HG03280 (cell line): ENCODE measurements around the gene SYK.
"Not testable (repeated sequence)": the region's sequence is repeated elsewhere in the genome, so short reads cannot be mapped to it uniquely, and the experiment has no call there.

Experiments used
- ATAC-seq: cut with Tn5 transposase; IDR thresholded peaks from one replicate; pipeline ENCODE4 v1.9.1; 2021; ENCODE audit warnings: mild to moderate bottlenecking, moderate library complexity; ENCODE audit not compliant: unreplicated experiment

SYK gene

DNA sequence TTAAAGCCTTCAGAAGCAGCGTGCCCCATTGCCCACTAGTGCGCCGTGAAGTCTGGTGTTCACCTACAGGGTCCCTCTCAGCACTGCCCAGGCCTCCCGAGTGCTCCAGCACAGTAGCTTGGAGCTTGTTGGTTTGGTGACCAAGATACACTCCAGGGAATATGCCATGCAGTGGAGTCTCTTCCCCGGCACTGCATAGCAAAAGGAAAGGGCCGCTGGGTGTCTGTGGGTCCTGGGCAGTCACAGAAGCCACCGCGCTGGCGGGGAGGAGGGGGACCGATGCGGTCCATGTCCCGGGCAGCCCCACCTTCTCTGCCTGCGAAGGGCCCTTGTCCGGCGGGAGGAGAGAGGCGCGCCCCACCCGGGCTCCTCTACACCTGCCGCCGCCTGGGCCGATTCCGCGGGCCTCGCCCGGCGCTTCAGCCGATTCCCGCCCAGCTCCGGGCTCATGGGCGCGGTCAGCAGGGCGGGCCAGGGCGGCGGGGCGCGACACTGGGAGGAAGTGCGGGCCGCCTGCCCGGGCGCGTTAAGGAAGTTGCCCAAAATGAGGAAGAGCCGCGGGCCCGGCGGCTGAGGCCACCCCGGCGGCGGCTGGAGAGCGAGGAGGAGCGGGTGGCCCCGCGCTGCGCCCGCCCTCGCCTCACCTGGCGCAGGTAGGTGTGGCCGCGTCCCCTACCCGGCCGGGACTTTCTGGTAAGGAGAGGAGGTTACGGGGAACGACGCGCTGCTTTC is at the start of gene SYK:
Gene SYK (plus strand): TSS at position 579 of the 732 bp plus-strand sequence. CDS start 42,080 bp downstream, outside the sequence.
- peak; percentile 38 for ATAC-seq

DNA sequence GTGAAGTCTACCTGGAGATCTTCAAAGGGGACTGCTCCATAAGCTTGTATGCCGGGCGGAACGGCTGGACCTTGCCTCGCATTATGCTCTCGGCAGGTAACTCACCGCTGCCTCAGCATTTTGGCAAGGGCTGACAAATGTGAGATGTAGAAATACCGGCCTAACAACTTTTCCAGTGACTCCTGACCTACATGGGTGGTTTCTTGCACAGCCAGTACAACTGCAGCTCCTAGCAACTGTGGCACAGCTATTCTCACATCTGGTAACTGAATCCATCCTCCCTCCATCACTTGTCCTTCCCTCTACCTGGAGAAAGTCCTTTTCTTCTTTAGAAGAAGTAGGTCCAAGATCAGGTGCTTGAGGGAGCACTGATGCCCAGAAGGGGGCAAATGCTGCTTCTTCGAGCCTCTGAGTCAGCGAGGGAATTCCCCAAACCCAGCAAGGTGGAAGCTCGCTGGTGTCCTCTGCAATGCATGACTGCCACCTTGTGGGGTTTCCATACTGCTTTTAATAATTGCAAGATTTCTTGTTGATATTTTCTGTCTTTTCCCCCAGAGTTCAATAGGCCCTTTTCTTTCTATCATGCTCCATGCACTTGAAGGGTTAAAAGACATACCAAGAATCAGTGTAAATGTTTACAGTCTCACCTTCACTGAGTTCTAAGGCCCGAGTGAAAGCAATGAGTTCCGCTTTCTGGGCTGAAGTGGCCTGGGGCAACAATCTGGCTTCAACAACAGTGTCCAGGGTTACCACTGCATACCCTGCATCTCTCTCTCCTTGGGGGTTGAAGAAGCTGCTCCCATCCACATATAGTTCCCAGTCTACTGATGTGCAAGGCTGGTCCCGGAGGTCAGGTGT is 45.9 kb upstream of the SYK start:
- ATAC-seq: not testable (repeated sequence)

DNA sequence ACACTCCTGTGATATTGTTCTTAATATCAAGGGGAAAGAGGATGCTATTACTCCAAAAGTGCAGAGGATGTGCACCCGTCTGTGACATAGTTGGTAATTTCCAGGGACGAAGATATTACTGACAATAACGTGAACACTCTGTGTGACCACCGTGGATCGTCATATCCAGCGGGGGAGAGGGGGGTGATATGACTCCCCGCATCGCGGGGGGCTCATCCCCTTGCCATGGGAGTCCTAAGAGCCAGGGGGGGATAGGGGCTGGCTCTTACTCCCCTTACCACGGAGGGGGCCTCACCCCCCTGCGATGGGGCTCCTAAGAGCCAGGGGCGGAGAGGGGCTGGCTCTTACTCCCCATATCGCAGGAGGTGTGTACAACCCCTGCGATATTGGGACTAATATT is 41.0 kb upstream of the SYK start:
- ATAC-seq: not testable (repeated sequence)

DNA sequence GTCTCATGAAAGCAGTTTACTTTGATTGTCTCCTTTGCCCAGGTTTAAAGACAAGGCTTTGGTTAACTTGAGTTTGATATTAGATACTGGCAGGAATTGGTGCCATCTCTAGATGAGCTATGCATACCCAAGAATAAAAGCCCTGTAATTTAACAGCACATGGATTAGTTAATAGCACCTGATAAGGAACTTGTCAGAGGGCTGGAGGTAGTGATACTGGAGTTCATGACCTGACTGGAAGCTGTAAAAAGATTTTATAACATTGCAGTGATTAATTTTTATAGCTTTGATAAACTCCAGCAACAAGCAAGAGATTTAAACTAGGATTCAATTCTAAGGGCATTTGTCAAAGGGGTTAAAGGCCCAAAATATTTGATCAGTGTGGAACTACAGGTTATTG is 34.9 kb upstream of the SYK start:
- ATAC-seq: no peak

DNA sequence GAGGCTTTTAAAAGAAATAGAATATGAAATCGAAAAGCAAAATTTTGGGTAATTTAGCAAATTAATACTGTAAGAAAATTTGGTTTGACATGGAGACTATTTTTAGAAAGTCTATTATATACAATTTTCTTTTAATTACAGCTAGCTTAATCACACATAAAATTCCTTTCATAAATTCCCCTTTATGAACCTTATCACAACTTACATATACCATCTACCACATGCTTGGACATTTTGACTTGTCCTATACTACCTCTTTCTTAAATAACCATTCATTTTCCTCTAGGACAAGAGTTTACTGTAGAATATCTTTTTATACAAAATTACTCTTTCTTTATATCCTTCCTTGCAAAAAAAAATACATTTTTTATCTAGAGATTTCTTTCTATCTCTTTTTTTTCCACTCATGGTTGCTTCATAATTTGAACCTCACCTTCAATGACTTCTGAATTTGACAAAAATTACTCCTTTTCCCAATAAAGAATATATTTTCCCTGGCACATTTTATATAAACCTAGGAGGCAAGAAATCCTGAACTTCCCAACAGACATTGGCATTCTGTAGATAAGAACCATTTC is 34.0 kb upstream of the SYK start:
- no peak for ATAC-seq

DNA sequence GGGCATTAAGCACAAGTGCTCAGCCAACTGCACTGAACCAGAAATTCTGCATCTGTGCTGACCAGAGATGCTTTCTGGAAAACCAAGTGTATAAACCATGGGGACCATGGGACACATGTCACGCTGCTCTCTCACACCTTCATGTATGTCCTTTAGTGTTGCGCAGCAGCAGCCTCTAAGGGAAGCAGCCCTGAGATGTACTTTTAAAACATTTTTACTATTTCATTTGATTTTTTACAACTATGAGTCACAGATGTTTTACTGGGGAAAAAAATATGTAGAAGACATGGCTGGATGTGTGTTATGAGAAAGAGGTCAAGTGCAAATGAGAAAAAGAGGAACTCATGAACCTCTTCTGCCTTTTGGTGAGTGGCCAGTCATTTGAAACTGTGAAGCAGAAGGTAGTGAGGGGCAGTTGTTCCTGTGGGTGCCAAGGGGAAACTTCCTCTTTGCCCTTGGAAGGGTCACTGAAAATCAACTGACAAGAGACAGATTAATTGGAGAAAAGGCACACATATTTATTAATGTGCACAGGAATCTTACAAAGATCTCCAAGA is 31.4 kb upstream of the SYK start:
- ATAC-seq: no peak

DNA sequence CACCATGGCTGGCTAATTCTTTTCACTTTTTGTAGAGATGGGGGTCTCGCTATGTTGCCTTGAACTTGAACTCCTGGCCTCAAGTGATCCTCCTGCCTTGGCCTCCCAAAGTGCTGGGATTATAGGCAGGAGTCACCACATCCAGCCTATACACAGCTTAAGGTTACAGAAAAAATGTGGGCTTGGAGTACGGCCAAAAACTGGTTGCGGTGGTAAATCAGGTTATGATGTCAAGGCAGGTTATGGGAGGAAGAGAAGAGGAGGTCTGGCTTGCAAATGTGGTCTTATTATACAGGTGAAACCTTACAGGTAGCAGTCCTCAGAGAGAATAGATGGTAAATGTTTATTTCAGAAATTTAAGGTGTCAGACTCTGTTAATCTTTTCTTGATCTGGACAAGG is 30.7 kb upstream of the SYK start:
- no peak for ATAC-seq

DNA sequence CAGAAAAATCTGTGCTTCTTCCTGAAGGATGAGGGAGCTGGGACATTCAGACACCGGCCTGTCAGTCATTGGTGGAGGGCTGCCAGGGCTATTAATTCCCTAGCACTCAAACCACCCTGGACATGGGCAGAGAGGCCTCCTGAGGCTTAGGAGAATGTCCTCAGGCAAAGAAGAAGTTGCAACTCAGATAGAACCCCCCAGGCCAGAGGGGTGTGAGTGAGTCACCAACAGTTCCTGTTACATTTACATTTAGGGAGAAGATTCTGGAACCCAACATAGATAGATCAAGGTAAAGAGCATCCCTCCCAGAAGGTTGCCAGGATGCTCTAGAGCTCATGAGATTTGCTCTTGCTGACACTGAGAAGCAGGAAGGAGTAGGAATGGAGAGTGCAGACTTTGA is 29.2 kb upstream of the SYK start:
- ATAC-seq: no peak

DNA sequence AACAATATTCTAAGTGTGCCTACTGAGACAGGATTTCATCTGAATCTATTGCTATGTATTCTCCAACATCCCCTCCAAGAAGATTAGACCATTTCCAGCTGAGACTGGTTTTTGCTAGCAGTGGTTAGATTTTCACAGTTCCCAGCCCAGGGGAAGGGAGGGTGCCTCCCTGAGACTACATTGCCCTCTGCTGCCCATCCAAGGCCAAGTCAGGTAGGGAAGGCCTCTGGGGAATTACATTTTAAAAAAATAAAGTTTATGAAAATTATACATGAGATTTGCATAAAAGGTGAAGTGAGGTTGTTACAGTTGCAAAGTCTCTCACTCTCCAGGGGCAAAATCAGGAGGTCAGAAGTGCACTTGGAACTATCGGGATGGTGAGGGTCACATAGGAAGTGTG is 28.0 kb upstream of the SYK start:
- no peak for ATAC-seq

DNA sequence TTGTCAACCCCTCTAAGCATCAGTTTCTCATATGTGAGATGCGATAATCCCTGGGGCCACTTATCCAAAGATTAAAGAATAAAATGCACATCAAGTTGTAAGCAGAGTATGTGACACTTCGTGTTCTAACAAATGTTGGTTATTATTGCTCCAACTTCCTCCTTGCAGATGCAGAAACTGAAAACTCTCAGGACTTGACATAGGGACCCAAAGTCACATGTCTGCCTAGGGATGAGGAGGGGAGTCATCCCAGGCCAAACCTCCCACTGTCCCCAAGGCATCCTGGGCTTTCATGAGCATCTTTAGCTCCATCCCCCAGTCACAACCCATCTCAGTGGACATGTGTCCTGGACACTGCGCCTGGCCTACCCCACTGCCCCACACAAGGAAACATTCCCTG is 27.5 kb upstream of the SYK start:
- ATAC-seq: no peak

DNA sequence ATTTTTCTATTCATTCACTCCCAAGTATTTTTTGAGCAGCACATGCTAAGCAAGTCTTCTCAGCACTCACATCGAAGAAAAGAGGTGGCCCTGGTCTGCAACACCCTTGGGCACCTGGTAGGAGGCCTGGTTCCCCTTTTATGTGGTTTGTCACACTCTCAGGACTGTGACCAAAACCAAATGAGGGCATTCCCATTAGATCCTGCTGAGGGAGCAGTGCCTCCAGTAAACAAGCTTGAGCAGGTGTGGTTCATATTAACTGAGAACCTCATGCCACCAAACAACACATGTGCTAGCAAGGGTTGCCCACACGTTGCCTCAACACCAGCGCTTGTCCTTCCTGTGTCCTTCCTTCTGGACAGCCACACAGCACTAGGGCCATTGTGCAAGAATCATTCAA is 26.9 kb upstream of the SYK start:
- peak; percentile 80 for ATAC-seq

DNA sequence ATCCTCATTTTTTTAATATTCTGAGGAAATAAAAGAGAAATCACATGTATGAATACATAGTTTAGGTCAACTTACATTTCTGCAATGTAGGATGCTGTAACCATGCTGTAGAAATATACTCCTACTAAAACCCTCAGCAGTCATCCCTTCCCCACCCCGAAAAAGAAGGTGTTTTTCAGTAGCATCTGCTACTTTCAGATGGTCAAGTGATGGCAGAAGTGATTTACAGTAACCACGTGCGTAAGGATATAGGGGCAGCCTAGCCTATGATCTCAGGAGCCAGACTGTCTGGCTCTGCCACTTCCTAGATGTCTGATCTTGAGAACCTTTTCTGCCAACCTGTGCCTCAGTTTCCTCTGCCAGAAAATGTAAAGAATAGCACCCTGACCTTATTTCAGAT is 26.0 kb upstream of the SYK start:
- ATAC-seq: no peak

DNA sequence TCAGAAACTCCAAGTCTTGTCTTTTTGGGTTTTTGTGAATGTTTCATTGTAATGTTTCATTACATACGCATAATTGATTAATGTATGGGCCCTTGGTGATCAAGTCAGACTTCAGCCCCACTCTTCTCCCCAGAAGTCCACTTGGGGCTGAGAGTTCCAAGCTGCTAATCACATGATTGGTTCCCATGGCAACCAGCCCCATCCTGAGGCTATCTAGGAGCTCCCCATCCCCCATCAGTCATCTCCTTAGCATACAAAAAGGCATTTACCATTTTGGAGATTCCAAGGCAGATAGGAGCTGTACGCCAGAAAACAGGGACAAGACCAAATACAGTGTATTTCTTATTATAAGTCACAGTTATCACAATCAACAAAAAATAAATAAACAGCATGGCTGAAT is 22.9 kb upstream of the SYK start:
- no peak for ATAC-seq

DNA sequence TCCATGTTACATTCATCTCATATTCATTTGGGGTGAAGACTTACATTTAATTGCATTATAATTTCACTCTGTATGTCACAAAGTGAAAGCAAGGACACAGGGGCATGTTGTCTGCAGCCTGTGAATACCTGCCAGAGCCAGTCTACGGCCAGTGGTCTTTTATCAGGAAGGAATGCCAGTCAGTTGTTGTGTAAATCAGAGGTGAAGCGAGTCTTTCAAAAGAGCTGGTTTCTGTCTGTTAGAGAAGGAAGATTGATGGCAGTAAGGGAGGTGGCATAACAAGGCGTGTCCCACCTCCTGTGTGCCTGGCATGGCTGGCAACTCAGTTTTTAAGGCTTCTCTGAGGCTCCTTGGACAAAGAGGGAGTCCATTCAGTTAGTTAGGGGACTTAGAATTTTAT is 18.1 kb upstream of the SYK start:
- no peak for ATAC-seq

DNA sequence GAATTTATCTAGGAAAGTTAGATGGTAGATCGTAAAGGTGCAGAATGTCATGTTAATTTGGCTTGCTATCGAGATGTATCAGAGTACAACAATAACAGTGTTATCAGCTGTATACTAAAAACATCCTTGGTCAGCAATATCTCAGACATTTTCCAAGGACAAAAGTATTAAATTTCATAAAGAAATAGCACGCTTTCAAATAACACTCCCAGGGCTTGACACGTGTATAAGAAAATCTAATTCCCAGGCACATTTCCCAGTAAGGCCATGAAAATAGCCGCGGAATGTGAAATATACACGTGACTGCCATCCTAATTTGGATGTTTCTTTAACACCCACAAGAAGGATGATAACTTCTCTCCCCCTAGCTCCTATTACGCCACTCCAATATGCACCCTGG is 17.7 kb upstream of the SYK start:
- ATAC-seq: no peak

DNA sequence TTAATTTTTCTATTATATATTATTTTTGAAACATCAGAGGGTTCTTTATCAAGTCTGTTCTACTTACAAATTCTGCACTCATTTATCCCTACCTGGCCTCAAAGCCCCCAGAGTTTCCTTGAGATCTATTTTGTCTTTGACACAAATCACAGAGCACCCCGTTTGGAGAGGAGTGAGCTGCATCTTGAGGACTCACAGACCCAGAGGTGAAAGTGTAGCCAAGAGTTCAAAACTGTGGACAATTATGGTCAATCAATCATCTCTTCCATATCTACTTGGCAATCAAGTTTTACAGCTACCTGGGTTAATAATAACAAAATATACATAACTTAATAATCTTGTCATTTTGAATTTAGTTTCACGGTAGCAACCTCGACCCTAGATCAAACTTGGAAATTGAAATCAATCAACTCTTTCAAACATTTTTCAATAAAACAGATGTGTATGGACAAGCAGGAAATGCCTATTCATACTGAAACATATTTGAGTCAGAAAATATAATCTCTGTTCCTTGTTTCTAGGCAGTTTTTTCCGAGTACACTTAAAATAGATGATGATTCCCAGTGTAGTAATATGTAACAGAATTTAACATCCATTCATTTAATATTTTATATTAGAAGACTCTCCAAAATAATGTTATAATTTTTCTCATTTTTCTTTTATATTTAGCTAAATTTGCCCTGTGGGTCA is 13.7 kb upstream of the SYK start:
- ATAC-seq: no peak

DNA sequence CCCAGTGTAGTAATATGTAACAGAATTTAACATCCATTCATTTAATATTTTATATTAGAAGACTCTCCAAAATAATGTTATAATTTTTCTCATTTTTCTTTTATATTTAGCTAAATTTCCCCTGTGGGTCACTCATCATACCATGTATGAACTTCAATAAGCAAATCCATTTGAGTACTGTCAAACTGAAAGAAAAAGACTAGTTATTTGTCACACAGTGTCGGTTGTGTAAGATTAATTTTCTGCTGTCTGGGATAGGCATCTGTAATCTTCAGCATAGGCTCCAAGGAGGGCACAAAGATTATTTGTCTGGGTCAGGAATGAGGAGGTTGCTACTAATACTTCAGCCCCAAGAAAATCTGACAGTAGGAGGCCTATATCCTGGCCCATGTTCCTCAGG is 13.1 kb upstream of the SYK start:
- ATAC-seq: not testable (repeated sequence)

DNA sequence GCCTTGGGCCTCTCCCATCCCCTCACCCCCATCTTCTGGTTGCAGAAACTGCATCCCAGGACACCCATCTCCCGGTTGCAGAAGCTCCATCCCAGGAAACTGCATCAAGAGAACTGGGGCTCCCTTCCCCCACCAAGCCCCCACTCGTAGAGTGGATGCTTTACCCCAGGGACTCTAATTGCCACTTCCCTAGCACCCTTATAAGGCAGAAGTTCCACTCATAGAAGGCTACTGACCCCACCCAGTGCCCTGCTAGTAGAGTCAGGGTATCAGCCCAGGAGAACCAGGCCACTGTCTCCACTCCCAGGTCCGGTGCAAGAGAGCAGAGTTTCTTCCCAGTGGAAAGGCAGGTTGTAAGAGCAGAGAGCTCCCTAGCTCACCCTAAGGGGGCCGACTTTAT is 12.2 kb upstream of the SYK start:
- no peak for ATAC-seq

DNA sequence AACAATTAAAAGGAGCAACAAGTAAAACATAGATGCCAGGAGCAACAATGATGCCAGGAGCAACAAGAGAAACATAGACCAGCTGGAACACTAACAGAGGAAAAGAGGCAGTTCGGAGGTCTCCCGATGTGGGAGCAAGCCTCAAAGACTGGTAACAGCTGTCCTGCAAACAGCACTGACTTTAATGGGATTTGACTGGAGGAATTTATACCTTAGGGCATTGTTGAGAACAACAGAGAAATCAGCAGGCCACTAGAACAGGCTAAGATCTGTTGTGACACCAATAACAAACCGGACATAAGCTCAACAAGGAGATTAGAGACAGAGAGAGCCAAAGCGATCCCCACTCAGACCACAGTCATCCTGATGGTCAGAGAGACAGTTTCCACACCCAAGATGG is 11.8 kb upstream of the SYK start:
- ATAC-seq: no peak

DNA sequence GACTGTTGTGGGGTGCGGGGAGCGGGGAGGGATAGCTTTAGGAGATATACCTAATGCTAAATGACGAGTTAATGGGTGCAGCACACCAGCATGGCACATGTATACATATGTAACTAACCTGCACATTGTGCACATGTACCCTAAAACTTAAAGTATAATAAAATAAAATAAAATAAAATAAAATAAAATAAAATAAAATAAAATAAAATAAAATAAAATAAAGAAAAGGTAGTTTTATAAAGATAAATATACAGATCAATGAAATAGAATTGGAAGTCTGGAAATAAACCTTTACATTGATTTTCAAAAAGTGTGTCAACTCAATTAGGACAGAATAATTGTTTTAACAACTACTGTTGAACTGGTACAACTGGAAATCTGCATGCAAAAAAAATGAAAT is 8.6 kb upstream of the SYK start:
- ATAC-seq: not testable (repeated sequence)

DNA sequence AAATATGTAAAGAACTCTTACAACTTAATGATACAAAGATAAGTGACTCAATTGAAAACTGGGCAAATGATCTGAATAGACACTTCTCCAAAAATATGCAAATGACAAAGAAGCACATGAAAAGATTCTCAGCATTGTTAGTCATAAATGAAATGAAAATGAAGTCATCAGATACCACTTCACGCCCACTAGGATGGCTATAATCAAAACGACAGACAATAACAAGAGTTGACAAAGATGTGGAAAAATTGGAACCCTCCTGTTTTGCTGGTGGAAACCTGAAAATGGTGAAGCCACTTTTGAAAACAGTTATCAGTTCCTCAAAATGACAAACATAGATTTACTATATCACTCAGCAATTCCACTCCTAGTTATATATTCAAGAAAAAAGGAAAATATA is 7.9 kb upstream of the SYK start:
- no peak for ATAC-seq
